GM12878 (cell line): ENCODE results near the gene VSX2. TPM values are rescaled to one million over a fixed set of nuclear protein-coding genes. Genes with fewer than 3 reads are reported as not detected.

ENCODE experiments used
- ATAC-seq: fragments of 200-7000 bp; cut with Tn5 transposase; 3 replicates; pipeline ENCODE4 v1.9.1; 2020; ENCODE audit warnings: mild to moderate bottlenecking, moderate library complexity
- BruUV-seq: library from RNA; stranded (reverse); fragments of 400-500 nt; replicated peaks from 2 replicates; lab custom pipeline; 2021; lab: Mats Ljungman, UMichigan
- CTCF ChIA-PET: fragments of 300-600 bp; sonication (Branson Sonifier 250); formaldehyde crosslinking; extraction: SDS; loops from one replicate; lab custom pipeline; 2021; ENCODE audit warnings: inconsistent platforms; lab: Yijun Ruan, JAX
- POLR2A ChIA-PET: fragments of 350-600 bp; formaldehyde crosslinking; extraction: SDS; loops from one replicate; lab custom pipeline; 2021; ENCODE audit warnings: inconsistent platforms; lab: Charles Lee
- RAD21 ChIA-PET: fragments of 300-600 bp; sonication (Branson Sonifier 250); formaldehyde crosslinking; loops from one replicate; lab custom pipeline; 2023; ENCODE audit warnings: antibody characterized with exemption; ENCODE audit not compliant: unreplicated experiment; lab: Charles Lee
- SMC1A ChIA-PET: fragments of 300-600 bp; sonication (Branson Sonifier 250); formaldehyde crosslinking; loops from one replicate; lab custom pipeline; 2023; ENCODE audit not compliant: unreplicated experiment, uncharacterized antibody; lab: Charles Lee
- DNase-seq: peaks from one replicate; pipeline ENCODE4 v3.0.0-alpha.2; 2011; ENCODE audit warnings: low read depth, low spot score
- FAIRE-seq: peaks from 3 replicates; lab custom pipeline; 2011; peaks lifted over from hg19 to GRCh38; lab: Jason Lieb, UNC
- H2AFZ ChIP-seq: 2 replicates; pipeline ENCODE4 v1.6.0; 2011; ENCODE audit warnings: low read depth, low read length, control low read depth; ENCODE audit not compliant: control insufficient read depth
- H3K27ac ChIP-seq: 2 replicates; pipeline ENCODE4 v1.5.1; 2011; ENCODE audit warnings: control low read depth; ENCODE audit not compliant: control insufficient read depth, insufficient read depth
- H3K27me3 ChIP-seq, 2 experiments: replicated peaks in 1 of 2; 2 replicates each; pipeline versions ENCODE4 v1.6.0 to v1.6.1; 2011; ENCODE audit warnings: low read length in 1 of 2; ENCODE audit not compliant: control insufficient read depth in 2 of 2, insufficient read depth in 2 of 2
- H3K36me3 ChIP-seq, 2 experiments: 2 replicates each; pipeline ENCODE4 v1.5.1; 2011; ENCODE audit warnings: low read length in 1 of 2; ENCODE audit not compliant: control insufficient read depth in 2 of 2, insufficient read depth in 2 of 2
- H3K4me1 ChIP-seq: 2 replicates; pipeline ENCODE4 v1.6.1; 2011; ENCODE audit warnings: mild to moderate bottlenecking, low read length, moderate library complexity, mixed read lengths; ENCODE audit not compliant: control insufficient read depth, insufficient read depth
- H3K4me2 ChIP-seq: 2 replicates; pipeline ENCODE4 v1.6.0; 2011; ENCODE audit warnings: control low read depth; ENCODE audit not compliant: control insufficient read depth, insufficient read depth
- H3K4me3 ChIP-seq: fragments of 200-600 bp; sonication (generic); 2 replicates; pipeline ENCODE4 v1.5.1; 2016
- H3K79me2 ChIP-seq: 2 replicates; pipeline ENCODE4 v1.6.0; 2011; ENCODE audit warnings: low read length; ENCODE audit not compliant: control insufficient read depth, insufficient read depth
- H3K9ac ChIP-seq: 2 replicates; pipeline ENCODE4 v1.8.0; 2011; ENCODE audit warnings: low read length, control low read depth, mixed read lengths; ENCODE audit not compliant: control insufficient read depth, insufficient read depth
- H3K9me3 ChIP-seq: replicated peaks from 3 replicates; pipeline ENCODE4 v1.5.1; 2011; ENCODE audit warnings: mild to moderate bottlenecking, low read length; ENCODE audit not compliant: control insufficient read depth, insufficient read depth
- H4K20me1 ChIP-seq: 2 replicates; pipeline ENCODE4 v1.6.0; 2011; ENCODE audit not compliant: control insufficient read depth, insufficient read depth
- BHLHE40 ChIP-seq, 2 experiments: fragments of 450-650 bp in 1 of 2; IDR thresholded peaks; 2 replicates each; pipeline ENCODE4 v1.6.1; 2011 to 2017; ENCODE audit warnings: low read depth in 2 of 2, borderline replicate concordance in 1 of 2, improper control_type of control experiment in 1 of 2, low read length in 1 of 2, mild to moderate bottlenecking in 1 of 2
- DPF2 ChIP-seq: fragments of 450-650 bp; IDR thresholded peaks from 2 replicates; pipeline ENCODE4 v1.6.1; 2017; ENCODE audit warnings: mild to moderate bottlenecking
- MYC ChIP-seq: IDR thresholded peaks from 2 replicates; pipeline ENCODE4 v1.6.1; 2011; ENCODE audit warnings: mild to moderate bottlenecking, low read length, moderate library complexity, inconsistent platforms; ENCODE audit not compliant: insufficient read depth, insufficient replicate concordance, insufficient read length, severe bottlenecking
- RBBP5 ChIP-seq: fragments of 200-600 bp; sonication (generic); conservative IDR thresholded peaks from 2 replicates; pipeline ENCODE4 v1.6.1; 2016
- RELA ChIP-seq: fragments of 450-650 bp; IDR thresholded peaks from 2 replicates; pipeline ENCODE4 v1.8.0; 2014; ENCODE audit warnings: borderline replicate concordance; ENCODE audit not compliant: partially characterized antibody
- SMAD1 ChIP-seq: fragments of 450-650 bp; IDR thresholded peaks from 2 replicates; pipeline ENCODE4 v1.6.1; 2018; ENCODE audit warnings: mild to moderate bottlenecking, low read depth; ENCODE audit not compliant: partially characterized antibody
- SP1 ChIP-seq: IDR thresholded peaks from one replicate; pipeline ENCODE4 v1.6.1; 2011; ENCODE audit warnings: low read depth, low read length
- SUZ12 ChIP-seq: fragments of 200-600 bp; sonication (generic); IDR thresholded peaks from one replicate; pipeline ENCODE4 v1.6.1; 2018; ENCODE audit warnings: antibody characterized with exemption, mild to moderate bottlenecking; ENCODE audit not compliant: unreplicated experiment
- ZBED1 ChIP-seq: IDR thresholded peaks from 2 replicates; pipeline ENCODE4 v1.6.1; 2016; ENCODE audit warnings: borderline replicate concordance
- ZBTB40 ChIP-seq: fragments of 450-650 bp; IDR thresholded peaks from 2 replicates; pipeline ENCODE4 v1.6.1; 2016; ENCODE audit warnings: mild to moderate bottlenecking, moderate library complexity, borderline replicate concordance
- ZNF24 ChIP-seq: fragments of 450-650 bp; IDR thresholded peaks from 2 replicates; pipeline ENCODE4 v1.6.1; 2017; ENCODE audit warnings: antibody characterized with exemption, mild to moderate bottlenecking
- WGBS: methylation state at CpG from one replicate; pipeline ENCODE4 v1.1.6; 2016; ENCODE audit warnings: low lambda C conversion rate; ENCODE audit not compliant: insufficient replicate concordance, insufficient coverage; ENCODE audit errors: missing lambda C conversion rate; 5-methylcytosine and 5-hydroxymethylcytosine counted together
- in situ Hi-C: fragments of 300-500 bp; cut with MboI; formaldehyde crosslinking; loops from 9 replicates; pipeline ENCODE4 v1.14.3; 2018; ENCODE audit warnings: mixed read lengths
- intact Hi-C: fragments of 100-400 bp; cut with micrococcal nuclease; formaldehyde crosslinking; loops from one replicate; pipeline ENCODE4 v1.14.2; 2022; ENCODE audit not compliant: unreplicated experiment
- polyA plus RNA-seq, 11 experiments: library from polyadenylated mRNA; depleted of rRNA in 4 of 11; unstranded in 6 of 11; stranded (reverse) in 5 of 11; fragments of >200 nt; fragmentation: Nextera tagmentation in 4 of 11; fragmentation: Illumina TruSeq in 1 of 11; extraction: Ambion mirVana in 4 of 11; extraction: Trizol in 1 of 11; gene quantifications; 1 replicate in 1 of 11; 2 replicates in 10 of 11; pipeline versions ENCODE4 v1.2.1 to v1.2.3, GENCODE V29; 2011 to 2016; ENCODE audit warnings: inconsistent platforms in 2 of 11, missing spikeins in 2 of 11, low read depth in 1 of 11
- total RNA-seq, 4 experiments: library from RNA; depleted of rRNA in 3 of 4; stranded (reverse); fragments of >200 nt in 3 of 4; fragmentation: Illumina TruSeq in 1 of 4; extraction: Trizol in 1 of 4; gene quantifications; 2 replicates each; pipeline versions ENCODE4 v1.2.1 to v1.2.3, GENCODE V29; 2013 to 2021
- TF ChIP-seq, protein P1 (sequence below): fragments of 450-650 bp; IDR thresholded peaks from 2 replicates; pipeline ENCODE4 v1.6.1; 2016; ENCODE audit warnings: mild to moderate bottlenecking
- TF ChIP-seq, protein P2 (sequence below): IDR thresholded peaks from 2 replicates; pipeline ENCODE4 v1.6.1; 2012; ENCODE audit warnings: low read depth, low read length, improper control_type of control experiment
- TF ChIP-seq, protein P3 (sequence below): IDR thresholded peaks from 2 replicates; pipeline ENCODE4 v1.6.1; 2011; ENCODE audit warnings: borderline replicate concordance, low read depth, mild to moderate bottlenecking, moderate library complexity, low read length; ENCODE audit not compliant: insufficient read depth, poor library complexity, severe bottlenecking

VSX2 gene
- total and polyA plus RNA-seq, 10 of the 15 experiments (the other 5 are each of a cell fraction or from before 2014, with no cell fraction given) = 0.04 to 0.05 TPM; not detected in 8

GRCh38 chr14:74260525-74261233 lies 21.4 kb downstream of the VSX2 start (continued):
- TF ChIP-seq, protein P1, sequence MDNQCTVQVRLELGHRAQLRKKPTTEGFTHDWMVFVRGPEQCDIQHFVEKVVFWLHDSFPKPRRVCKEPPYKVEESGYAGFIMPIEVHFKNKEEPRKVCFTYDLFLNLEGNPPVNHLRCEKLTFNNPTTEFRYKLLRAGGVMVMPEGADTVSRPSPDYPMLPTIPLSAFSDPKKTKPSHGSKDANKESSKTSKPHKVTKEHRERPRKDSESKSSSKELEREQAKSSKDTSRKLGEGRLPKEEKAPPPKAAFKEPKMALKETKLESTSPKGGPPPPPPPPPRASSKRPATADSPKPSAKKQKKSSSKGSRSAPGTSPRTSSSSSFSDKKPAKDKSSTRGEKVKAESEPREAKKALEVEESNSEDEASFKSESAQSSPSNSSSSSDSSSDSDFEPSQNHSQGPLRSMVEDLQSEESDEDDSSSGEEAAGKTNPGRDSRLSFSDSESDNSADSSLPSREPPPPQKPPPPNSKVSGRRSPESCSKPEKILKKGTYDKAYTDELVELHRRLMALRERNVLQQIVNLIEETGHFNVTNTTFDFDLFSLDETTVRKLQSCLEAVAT = no peak

DNA sequence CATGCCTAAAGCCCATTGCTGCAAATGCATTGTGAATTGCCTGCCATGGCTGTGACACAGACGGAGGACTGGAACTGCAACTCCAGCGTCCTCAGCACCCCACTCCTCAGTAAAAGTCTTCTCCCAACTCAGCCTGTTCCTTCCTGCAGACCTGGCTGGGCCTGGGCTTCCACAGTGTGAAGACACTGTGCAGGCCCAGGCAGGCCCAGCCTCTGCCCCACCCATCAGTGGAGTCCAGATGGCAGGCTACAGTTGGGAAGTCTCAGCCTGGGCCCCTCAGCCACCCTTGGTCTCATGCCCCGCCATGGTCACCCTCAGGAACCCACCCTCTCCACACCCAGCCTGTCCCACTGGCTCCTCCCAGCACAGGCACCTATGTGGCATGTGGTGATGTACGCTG lies 22.0 kb downstream of the VSX2 start:
- WGBS = 24% methylated on average over 4 of the region's 4 CpGs
- Histone ChIP-seq H3K36me3 (no peaks in the 10 kb centered on the region), H3K27ac (no peak overlapping the region), H3K79me2 (no peaks in the 10 kb centered on the region), H3K4me2 (no peak overlapping the region), H3K9ac (no peak overlapping the region), H3K9me3 (no peaks in the 10 kb centered on the region), H4K20me1 (no peaks in the 10 kb centered on the region), H3K4me3 (no peak overlapping the region), H2AFZ (no peak overlapping the region), H3K4me1 (peaks cover 6% of the 10 kb centered on the region), H3K27me3 (peaks cover 3 to 4% of the 10 kb centered on the region in 2 experiments; a peak in 3 of 4 replicates)
- ATAC-seq = no peak
- FAIRE-seq = no peak
- POLR2A ChIA-PET = no interaction called here
- RAD21 ChIA-PET = no interaction called here
- SMC1A ChIA-PET = no interaction called here
- in situ Hi-C loops (no loop called here), intact Hi-C loops (no loop called here)
- BruUV-seq = no TSS peak
- DNase-seq = no peak
- CTCF ChIA-PET = no interaction called here
- TF ChIP-seq ZBTB40 = no peak
- no peak for TF ChIP-seq DPF2
- TF ChIP-seq, protein P2, sequence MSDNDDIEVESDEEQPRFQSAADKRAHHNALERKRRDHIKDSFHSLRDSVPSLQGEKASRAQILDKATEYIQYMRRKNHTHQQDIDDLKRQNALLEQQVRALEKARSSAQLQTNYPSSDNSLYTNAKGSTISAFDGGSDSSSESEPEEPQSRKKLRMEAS = no peak
- TF ChIP-seq SMAD1 = no peak
- TF ChIP-seq, protein P3, sequence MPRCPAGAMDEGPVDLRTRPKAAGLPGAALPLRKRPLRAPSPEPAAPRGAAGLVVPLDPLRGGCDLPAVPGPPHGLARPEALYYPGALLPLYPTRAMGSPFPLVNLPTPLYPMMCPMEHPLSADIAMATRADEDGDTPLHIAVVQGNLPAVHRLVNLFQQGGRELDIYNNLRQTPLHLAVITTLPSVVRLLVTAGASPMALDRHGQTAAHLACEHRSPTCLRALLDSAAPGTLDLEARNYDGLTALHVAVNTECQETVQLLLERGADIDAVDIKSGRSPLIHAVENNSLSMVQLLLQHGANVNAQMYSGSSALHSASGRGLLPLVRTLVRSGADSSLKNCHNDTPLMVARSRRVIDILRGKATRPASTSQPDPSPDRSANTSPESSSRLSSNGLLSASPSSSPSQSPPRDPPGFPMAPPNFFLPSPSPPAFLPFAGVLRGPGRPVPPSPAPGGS = no peak
- no peak for TF ChIP-seq ZNF24
- no peak for TF ChIP-seq BHLHE40 (IDR thresholded peaks at IDR 0.05; ENCODE audit: borderline replicate concordance in 1 of 2, low read depth in 2 of 2, low read length in 1 of 2)
- no peak for TF ChIP-seq MYC
- TF ChIP-seq RELA = no peak
- TF ChIP-seq ZBED1 = no peak
- TF ChIP-seq RBBP5 = no peak
- TF ChIP-seq SUZ12 = no peak
- TF ChIP-seq SP1 = no peak
